ENCODE results near the gene SPATA19.

Gene SPATA19

GRCh38 chr11:133816146-133816870 is 29.0 kb downstream of the SPATA19 start:
- no peak for DNase-seq

DNA sequence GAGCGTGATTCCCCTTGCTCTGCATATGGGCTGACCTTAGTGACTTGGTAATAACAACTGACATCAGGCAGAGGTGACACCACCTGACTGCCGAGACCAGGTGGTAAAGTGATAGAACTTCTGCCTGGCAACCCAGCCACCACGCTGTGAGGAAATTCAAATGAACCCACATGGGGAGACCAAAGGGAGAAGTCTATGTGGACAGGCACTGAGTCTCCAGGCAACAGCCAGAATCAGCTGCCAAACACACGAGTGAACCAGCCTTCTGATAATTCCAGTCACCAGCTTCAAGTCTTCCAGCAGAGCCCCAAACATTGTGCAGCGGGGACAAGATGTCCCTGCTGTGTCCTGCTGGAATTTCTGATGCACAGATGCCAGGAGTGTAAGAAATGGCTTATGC is 29.7 kb downstream of the SPATA19 start:
- DNase-seq: no peak

DNA sequence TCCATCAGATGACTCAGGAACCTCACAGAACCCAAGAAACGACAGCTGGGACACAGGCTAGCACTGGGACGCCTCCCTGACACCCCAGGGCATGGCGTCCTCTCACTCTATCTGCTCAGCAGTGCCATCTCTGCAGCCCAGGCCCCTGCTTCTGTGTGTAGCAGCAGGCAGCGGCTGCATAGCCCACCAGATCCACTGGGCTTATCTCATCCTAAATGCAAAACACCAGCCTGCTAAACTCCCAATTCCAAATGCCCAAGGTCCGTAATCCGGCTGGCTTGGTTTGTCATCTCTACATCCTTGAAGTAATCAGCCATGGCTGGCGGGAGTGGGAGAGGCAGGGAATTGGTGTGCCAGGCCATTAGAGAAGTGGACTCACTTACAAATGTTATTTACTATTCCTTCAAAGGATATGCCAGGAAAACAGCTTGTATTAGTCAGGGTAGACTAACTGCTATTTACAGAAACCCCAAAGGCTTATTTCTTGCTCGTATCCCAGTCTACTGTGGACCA is 30.7 kb downstream of the SPATA19 start:
- DNase-seq: no peak

DNA sequence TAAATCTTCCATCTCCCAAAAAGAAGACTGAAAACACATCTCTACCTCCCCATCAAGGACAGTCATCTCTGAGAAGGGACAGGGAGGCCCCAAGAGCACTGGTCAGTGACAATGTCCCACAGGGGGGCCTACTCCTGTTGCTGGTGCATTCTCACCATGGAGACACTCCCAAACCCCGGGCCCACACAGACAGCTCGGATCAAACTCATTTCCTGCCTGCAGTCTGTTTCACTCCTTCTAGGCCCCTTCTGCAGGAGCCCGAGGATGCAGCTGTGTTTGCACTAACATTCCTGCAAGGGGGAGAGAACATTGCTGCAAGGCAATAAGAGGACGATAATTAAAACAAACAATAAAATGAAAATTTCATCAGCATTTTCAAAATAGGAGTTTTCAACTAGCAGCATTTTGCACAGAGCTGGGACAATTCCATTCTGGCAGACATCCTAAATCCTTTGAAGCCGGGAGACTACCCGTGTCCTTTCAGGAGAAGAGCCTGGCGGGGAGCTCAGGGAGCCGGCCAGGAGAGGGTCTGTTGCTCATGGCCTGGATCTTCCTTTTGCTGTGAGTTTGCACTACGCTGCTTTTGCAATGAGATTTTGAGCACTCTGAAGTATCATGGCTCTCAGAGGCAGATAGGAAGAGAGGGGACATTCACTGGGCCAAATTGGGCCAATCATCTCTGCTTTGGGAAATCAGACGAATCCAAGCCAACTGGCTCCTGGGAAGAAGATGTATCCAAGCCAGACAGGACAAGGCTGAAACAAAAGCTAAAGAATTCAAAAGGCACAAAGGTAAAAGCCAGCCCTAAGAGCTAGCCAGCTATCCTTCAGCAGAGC is 33.2 kb downstream of the SPATA19 start:
- DNase-seq: no peak

DNA sequence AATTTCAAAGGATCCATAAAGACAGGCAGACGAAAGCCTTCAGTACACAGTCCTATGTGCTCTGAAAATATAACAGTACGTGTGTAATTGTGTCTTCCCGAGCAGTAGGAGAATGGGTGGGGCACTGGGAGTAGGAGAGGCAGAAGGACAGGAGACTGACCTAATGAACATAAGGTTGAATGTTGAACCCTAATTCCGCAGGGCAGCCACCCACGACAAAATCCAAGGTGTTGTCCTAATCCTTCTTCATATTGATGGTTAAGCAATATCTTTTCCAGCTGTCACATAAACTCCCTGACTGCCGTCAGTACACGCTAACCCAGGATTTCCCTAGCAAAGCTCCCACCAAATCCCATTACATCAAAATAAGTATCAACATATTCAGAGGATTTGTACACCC is 34.5 kb downstream of the SPATA19 start:
- no peak for DNase-seq

DNA sequence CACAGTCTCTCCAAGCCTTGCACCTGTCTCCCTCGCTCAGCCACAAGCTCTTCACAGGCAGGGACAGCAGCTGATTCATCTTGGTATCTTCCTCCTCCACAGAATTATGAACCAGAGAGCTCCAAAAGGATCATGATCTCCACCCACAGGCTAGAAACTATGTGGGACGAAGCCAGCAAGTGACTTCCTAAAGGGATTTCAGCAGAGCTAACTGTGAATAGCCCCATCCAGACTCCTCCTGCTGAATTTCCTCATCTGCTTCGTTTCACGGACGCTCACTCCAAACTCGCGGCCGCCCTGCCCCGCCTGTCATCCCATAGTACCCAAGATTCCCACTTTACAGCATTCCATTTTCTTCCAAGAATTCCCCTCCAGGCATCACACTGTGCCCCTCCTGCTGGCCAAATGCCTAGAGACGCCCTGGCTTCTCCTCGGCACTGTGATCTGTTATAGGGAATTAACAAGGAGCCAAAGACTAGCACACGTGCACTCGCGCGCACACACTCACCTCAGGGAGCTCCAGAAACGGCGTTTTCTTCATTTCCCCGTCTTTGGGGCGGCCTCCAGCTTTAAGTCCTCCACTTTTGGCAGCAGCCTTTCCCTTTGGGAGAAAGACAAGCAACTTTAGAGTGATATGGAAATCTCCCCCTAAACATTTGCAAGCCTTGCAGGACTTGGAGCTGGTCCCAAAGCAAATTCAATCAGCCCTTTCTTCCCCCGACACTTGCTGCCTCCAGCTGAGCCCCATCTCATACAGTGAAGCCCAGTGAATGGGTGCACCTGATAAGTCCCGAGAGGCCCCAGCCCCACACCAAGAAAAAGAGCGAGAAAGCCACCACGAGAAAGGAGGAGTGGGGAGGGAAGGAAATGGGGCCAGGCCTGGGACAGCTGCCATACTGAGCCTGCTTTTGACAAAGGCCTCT is 35.5 kb downstream of the SPATA19 start:
- DNase-seq: no peak

DNA sequence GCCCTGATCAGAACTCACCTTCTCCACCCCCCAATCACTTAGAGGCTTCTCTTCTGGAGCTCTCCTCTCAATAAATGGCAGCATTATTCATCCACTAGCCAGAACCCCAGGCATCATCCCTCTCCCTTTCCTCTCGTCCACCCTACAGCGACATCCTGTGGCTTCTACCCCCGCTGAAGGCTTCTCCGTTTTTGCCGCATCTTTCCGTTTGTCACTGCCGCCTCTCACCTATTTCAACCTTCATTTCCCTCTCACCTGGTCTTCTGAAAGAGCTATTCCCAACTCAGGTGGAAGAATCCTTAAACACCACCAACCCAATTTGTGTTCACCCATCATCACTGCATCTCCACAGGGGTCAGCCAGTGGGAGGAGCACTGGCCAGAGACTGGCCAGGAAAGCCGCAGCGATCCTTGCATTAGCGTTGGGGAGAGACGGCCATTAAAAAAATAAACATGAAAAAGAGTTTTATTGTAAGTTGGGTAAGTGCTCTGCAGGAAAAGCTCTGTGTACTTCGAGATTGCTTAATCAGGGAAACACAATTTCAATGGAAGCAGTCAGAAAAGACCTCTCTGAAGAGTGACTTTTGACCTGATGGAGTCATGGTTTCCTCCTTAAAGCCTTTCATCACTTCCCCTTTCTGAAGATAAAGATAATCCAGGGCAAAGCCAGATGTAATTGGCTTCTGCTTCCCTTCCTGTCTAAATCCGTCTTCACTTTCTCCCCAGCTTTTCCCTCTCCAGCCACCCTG is 36.7 kb downstream of the SPATA19 start:
- DNase-seq: no peak

DNA sequence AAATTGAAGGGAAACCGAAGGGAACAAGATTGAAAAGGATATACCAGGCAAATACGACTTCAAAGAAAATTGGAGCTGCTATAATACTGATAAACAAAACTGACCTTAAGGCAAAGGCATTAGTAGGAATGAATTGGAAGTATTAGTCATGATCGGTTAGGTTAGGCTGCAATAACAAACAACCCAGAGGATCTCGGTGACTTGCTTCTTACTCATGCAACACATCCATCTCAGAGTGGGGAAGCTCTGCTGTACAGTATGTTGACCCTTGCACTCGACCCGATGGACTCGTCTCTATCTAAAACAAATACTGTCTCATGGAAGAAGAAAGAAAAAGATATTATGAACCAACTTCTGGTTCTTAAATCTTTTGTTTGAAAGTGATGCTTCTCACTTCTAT is 42.3 kb downstream of the SPATA19 start:
- no peak for DNase-seq

DNA sequence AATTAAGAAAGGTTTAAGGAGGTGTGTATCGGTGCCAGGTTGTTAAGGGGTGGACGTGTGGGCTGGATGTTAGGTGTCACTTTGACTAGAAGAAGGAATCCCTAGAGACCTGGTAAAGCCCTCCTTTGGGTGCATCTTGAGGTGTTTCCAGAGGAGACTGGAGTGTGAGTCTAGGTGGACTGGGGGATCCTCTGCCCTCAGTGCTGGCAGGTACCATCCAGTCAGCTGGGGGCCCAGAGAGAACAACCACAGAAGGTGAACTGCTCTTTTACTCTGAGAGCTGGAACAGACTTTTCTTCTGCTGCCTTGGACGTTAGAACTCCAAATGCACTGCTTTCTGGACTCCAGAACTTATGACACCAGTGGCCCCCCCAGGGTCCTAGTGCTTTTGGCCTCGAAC is 44.0 kb downstream of the SPATA19 start:
- no peak for DNase-seq

DNA sequence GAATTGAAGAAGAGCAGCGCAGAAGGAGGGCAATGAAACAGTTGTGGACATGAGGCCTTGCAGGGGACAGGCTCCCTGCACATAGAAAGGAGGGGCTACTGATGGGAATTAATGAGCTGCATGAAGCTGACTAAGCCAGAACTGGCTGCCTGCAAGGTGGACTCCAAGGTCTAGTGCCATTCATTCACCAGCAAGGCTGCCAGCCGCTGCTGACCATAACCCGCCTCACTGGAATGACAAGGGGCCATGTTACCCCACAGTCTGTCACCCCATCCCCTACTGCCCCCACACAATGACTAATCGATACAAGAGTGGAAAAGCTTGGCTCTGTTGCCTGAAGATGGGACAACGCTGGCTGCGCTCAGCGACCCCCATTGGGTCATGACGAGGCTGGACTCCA is 44.6 kb downstream of the SPATA19 start:
- DNase-seq: no peak

- no peak for DNase-seq
Measured at GRCh38 chr11:133797554-133797953, 47.8 kb downstream of the SPATA19 start.

DNA sequence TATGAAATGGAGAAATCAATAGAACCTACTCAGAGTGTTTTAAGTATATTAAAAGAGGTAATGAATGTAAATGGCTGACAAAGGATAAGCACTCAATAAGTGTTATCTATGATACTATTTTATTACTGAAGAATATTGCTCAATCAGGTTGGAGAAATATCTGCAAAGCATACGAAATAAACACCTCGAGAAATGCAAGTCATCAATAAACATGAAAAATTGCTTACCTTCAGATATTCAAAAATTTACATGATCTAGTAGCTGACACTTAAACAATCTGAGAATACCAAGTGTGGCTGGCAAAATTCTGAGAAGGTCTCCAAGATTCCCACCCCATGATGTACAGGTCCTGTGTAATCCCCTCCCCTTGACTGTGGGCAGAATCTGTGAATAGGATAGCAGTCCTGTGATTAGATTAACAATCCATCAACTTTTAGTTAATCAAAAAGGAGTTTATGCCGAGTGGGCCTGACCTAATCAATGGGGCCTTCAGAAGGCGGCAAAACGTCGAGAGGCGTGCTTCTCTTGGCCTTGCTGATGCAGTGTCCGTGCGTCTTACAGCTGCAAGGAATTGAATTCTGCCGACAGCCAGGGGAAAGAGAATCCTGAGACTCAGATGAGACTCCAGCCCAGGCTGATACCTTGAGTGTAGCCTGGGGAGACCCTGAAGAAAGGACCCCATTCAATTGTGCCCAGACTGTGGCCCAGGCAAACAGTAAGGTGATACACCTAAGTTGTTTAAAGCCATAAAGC is 49.1 kb downstream of the SPATA19 start:
- DNase-seq: no peak

DNA sequence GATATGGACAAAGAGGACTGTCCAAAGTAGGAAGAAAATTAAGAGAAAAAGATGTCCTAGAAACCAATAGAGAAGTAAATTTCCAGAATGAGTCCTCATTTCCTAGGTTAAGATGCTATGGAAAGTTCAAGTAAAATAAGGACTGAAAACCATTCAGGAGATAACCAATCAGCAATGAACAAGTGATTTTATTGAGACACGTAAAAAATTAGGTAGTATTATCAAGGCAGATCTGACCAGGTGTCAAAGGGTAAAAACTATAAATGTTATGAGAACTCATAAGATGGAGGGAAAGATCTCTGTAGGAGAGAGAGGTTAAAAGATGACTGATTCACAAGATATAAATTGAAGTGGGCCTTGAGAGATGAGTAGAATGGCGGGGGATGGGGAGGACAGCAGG is 50.2 kb downstream of the SPATA19 start:
- no peak for DNase-seq

- no peak for DNase-seq
Measured at GRCh38 chr11:133794205-133794604, 51.1 kb downstream of the SPATA19 start.

- no peak for DNase-seq
Measured at GRCh38 chr11:133793271-133794035, 51.9 kb downstream of the SPATA19 start.

DNA sequence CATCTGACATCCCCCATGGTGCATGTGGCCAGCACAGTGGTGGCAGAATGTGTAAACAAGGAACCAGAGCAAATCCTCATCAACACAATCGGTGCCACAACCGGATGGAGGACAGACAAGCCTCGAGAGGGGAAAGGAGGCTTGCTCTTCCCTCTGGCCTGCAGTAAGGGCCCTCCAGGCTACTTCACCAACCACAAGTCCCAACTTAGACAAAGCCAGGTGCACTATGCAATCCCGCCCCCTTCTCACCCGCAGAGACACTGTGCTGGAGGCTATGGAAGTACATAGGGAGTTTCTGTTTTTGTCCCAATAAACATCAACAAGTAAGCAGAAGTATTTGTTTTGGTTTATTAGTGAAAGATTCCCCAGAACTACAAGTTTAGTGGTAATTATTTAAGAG is 54.3 kb downstream of the SPATA19 start:
- DNase-seq: no peak
